Measurements from ENCODE around the gene AADACL4.

Gene AADACL4

DNA sequence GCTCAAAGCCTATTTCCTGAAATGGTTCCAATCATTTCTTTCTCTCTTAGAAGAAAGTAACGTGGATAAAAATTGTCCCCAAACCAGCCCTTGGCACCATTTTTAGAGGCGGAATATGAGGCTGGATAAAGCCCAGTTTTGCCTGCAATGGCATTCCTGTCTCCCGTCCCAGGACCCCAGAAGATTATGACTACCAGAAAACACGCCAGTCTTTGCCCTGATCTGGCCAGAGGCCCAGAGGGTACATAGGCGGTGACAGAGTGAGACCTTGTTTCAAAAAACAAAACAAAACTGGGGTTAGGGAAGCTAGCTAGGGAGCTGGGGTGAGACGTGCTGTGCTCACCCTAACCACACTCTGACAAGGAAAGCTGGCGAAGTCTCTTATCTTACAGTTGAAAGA is at the start of gene AADACL4:
Gene AADACL4, plus strand, starts transcription at position 301 of the 400 bp plus-strand sequence. CDS start 462 bp downstream, outside the sequence.
- no peak for DNase-seq (ENCODE audit: low read depth)

DNA sequence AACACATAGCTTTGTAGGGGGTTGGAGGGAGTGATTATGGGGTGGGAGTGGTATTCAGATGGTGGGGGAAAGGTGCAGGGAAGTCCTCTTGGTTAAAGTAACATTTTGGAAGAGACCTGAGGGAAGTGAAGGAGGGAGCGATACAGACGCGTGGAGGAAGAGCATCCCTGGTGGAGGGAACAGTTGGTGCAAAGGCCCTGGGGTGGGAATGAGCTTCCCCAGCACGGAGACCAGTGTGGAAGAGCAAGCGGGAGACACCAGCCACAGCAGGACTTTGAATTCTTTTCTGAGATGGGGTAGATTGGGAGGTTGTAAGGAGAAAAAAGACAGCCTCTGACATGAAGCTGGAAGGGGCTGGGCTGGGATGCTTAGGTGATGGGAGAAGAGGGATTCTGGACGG is 49.4 kb upstream of the AADACL4 start:
- no peak for DNase-seq (ENCODE audit: low read depth)

DNA sequence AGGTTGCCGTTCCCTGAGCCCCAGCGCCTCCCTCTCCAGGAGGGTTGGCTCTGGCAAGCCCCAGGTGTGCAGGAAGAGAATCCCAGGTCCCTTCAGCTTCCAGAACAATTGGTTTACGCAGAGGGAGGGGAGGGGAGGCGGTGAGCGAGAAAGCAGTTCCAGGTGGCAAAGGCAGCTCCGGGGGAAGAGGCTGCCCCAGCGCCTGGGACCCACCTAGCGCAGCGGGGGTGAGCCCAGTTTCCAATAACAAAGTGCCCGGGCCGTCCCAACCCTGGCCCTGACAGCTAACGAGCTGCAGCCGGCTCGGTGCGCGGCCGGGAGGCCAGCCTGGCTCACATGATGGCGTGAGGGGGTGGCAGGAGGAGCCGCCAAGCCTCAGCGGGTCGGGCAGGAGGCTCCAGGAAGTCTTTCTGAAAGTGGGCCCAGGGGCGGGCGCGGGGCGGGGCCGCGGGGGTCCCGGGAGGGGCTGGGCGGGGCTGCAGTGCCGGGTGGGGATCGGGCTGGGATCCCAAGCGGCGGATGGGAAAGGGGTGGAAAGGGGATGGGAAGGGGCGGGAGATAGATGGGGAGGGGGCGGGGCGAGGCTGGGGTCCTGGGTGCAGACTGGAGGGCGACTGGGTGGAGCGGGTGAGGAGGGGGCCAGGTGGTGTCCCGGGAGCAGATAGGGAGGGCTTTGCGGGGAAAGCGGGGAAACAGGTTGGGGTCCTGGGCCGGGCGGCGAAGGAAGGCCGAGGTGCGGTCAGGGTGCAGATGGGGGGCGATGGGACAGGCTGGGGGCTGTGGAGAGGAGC is 48.7 kb upstream of the AADACL4 start:
- no peak for DNase-seq (ENCODE audit: low read depth)

DNA sequence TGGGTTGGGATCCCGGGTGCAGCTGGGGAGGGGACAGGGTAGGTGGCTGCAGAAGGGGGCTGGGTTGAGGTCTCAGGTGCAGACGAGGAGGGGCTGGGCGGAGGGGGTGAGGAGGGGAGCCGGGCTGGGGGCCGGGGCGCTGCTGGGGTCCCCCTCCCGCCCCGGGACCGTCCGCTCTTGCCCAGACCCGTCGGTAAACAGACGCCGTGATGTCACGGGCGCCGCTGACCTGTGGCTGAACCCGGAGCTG is 48.2 kb upstream of the AADACL4 start:
- no peak for DNase-seq (ENCODE audit: low read depth)

DNA sequence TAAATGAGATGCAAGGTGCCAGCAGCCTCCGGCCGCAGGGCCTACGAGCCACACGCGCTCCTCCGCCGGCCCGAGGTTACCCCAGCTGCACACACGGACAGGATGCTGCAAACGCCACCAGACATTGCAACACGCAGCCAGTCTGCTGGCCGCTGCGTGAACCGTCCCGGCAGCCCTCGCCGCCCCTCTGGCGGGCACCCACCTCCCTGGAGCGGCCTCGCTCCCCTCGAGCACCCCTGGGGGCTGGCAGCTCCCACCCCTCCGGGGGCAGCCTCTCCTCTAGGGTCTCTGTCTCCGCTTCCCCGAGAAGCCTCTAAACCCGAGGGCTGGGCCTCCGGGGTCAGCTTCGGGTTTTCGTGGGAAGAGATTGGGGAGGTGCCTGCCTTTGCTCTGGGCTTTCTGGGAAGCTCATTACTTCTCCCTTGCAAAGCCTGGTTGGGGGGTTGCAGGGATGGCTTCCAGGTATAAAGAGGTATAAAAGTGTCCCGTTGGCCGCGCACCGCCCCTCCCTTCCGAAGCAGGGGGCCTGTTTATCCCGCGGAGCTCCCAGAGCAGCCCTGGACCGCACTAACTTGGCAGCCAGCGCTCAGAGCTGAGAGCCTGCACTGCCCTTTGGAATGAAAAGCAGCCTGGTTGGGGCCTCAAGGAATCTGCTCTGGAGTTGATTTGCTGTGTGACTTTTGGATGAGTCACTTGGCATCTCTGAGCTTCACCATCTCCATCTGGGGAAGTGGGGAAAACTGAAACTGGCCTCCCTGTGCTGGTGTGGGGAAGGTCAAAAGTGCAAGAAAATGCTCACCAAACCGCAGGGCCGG is 47.7 kb upstream of the AADACL4 start:
- DNase-seq (ENCODE audit: low read depth) = peak; percentile 99

DNA sequence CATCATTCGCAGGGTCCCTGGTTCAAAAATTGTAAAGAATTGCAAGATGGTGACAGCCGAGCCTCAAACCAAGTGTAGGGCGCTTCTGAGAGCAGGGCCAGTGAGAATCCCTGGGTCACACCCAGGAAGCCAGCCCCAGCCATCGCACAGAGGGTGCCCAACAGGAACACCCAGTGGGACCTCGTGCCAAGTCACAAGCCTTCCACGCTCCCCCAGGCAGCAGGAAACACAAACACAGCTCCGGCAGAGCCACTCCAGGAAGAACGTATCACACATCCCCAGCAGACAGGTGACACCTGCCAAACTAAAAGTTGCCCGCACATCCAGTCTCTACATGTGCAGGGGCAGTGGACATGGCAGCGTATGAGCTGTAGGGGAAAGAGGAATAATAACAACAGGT is 46.1 kb upstream of the AADACL4 start:
- DNase-seq (ENCODE audit: low read depth) = no peak

DNA sequence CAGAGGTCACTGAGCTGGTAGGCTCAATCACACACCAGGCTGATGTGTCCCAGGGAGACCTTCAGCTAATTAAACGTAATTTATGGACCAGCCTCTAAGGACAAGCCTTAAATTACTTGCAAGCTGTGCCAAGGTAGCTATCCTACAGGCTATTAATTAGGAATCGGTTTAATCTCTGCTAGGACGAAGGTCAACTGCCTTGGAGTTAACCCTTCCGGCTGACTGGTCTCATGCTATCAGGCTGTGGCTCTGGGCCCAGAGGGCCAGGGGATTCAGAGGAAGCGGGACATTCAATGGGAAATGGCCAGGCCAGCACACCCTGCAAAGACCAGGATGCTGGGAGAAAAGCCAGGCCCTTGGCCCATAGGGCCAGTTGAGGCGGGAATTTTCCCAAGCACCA is 44.9 kb upstream of the AADACL4 start:
- DNase-seq (ENCODE audit: low read depth) = no peak

DNA sequence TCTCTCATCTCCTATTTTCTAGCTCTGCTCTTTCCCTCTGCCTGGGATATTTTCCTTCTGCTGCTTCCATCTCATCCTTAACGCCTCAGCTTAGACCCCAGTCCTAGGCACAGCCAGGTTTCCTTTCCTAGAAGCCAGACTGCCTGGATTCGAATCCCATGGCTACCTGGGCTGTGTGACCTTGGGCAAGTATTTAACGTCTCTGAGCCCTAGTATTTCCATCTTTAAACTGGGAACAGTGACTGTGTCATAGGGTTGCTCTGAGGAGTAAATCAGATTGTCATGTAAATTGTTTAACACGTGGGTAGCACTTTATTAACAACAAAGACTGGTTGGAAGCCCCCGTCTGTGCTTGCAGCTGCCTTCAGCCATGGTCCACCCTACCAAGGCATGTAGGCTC is 44.2 kb upstream of the AADACL4 start:
- no peak for DNase-seq (ENCODE audit: low read depth)

DNA sequence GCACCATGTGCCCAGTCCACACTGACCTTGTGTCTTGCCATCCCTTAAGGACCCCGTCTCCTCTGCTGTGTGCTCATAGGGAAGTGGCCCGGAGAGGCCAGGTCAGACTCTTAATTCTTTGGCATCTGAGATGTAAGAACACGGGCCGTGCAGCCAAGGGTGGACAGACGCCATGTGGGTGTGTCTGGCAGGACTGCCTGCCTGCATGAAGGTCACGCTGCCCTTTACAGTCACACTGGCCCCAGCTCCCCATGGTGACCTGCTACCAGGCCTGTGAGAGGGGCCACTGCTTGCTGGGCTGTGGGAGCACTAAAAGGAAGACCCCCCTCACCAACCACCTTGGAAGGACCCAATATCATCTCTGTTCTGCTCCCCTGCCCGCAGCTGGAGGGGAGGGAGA is 43.5 kb upstream of the AADACL4 start:
- no peak for DNase-seq (ENCODE audit: low read depth)

DNA sequence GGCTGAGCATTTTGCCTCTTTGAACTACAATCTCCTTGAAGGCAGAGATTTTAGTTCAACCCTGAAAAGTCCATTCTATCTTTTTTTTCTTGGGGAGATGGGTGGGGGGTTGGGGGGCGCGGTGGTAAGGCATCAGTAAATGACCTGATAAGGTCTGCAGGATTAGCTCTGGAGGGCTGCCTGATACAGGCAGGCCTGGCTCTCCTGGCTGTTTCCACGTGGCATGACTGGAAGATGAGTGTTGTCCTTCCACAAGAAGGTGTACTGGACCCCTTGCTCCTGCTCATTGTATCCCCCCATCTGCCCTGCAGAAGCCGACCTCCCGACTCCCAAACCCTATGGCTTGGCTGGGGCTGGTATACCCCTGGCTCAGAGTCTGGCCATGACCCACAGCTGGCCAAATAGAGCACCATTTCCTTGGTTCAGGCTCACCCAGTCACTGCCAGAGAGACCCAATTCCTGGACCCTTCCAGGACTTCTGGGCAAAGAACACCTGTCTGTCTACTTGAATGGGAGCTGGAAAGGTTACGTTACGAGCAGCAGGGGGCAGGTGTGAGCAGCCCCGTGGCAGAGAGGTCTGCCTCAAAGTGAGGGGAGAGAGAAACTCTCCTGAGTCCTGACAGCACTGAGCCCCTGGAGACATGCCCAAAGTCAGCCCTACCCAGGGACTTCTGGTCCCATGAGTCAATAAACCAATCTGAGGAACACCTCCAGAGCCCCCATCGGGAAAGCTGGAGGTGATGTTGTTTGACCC is 42.8 kb upstream of the AADACL4 start:
- DNase-seq (ENCODE audit: low read depth) = no peak

DNA sequence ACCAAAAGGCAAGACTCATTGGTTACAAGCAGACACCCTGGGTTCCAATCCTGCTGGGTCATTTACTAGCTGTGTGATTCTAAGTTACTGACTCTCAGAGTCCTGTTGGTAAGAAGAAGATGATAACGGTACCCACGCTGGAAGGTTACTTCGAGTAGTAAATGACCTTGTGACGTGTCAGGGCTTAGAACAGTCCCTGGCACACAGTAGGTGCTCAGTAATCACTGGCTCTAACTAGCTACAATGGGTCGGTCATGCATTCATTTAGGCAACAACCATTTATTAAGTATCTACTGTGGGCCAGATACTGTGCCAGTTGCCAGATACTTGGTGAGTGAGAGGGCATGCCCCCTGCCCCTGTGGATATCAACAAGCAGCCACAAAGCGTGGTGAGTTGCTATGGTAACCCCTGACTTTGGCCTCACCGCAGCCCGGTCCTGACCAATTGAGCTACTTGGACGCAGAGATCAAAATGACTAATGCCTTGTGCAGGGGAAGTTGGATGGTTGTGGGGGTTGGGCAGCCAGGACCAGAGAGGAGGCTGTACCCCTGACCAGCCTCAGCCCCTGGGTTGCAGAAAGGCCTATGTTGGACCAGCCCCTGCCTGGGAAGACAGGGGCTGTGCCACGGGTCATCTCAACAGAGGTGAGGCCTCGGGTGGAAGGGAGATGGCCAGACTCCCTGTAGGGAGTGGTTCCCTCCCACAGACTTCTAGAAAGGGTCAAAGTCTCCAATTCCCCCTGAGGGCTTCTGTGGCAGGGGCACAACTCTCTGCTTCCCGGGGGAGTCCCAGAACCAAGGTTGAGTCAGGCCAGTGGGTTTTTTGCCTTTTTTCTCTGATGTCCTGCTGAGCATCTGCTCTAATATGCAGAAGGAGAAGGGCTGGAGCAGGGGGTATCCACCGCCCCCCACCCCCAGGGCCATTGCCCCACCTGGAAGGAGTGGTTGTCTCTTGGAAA is 41.9 kb upstream of the AADACL4 start:
- DNase-seq (ENCODE audit: low read depth) = peak; percentile 68

DNA sequence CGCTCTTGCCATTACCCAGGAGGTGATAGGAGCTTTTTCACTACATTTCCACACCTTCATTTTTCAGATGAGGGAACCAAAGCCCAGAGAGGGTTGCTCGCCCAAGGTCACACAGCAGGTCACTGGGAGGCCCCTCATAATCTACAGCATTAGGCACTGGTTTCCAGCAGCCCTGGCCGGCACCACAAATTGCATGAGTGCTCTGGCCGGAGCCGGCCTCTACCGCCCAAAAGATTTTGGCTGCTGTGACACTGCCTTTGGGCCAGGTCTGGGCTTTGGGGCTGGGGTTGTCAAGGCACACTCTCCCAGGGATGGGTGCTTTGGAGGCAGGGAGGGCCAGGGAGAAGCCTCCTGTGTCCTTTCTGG is 41.2 kb upstream of the AADACL4 start:
- DNase-seq (ENCODE audit: low read depth) = no peak

DNA sequence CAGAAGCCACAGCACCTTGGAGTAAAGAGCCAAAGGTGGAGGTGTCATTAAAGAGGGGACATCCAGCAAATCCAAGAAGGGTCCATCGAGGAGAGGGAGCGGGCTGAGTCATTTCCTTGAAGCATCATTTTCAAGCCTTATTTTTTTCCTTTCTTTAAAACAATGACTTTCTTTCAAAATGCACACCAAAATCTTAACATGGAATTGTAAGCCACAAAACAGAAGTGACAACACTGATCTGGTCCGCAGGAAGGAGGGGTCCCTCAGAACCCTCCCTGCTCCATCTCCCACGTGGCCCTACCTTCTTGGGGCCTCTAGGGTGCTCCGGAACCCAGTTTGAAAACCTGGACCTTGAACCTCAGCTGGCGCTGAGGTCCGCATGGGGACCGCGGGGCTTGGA is 40.7 kb upstream of the AADACL4 start:
- DNase-seq (ENCODE audit: low read depth) = no peak

DNA sequence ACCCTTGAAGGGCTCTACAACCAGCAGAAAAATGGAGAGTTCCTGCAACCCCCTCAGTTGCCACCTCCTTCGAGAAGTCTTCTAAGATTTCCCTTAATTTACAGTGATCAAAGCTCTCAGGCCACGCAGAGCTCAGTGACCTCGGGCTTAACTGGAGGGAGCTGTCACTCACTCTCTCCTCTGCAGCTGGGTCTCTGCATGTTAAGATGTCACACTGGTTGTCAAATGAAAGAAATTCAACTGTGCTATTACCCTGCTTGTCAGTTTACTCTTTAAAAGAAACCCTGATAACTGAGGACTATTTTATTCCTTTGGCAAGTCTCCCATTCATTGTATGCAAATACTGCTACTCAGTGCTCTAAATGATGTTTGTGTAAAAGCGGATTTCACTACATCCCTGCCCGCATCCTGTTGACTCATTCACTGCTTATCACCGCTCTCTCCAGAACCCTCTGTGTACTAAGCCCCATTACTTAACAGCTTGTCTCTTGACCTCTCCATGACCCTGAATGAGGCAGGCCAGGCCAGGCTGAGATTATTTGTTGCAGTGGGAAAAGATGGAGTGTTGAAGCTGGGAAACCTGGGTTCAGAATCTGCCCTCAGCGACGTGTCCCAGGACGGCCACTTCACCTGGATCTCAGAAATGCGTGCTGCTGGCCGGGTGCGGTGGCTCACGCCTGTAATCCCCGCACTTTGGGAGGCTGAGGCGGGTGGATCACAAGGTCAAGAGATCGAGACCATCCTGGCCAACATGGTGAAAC is 39.6 kb upstream of the AADACL4 start:
- DNase-seq (ENCODE audit: low read depth) = peak; percentile 92

DNA sequence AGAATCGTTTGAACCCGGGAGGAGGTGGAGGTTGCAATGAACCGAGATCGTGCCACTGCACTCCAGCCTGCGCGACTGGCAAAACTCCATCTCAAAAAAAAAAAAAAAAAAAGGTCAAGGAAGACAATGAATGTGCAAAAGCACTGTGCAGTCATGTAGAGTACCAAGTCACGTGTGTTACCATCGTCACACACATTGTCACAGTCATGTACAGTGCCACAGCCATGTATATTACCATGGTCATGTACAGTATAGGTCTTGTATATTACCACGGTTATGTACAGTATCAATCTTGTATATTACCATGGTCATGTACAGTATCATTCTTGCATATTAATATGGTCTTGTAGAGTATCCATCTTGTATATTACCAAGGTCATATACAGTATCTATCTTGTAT is 38.9 kb upstream of the AADACL4 start:
- no peak for DNase-seq (ENCODE audit: low read depth)

DNA sequence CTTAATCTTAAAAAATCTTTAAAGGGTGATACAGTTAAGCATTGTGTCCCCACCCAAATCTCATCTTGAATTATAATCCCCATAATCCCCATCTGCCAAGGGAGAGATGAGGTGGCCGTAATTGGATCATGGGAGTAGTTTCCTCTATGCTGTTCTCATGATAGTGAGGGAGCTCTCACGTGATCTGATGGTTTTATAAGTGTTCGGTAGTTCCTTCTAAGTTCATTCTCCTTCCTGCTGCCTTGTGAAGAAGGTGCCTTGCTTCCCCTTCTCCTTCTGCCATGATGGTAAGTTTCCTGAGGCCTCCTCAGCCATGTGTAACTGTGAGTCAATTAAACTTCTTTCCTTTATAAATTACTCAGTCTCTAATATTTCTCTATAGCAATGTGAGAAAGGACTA is 36.6 kb upstream of the AADACL4 start:
- no peak for DNase-seq (ENCODE audit: low read depth)

DNA sequence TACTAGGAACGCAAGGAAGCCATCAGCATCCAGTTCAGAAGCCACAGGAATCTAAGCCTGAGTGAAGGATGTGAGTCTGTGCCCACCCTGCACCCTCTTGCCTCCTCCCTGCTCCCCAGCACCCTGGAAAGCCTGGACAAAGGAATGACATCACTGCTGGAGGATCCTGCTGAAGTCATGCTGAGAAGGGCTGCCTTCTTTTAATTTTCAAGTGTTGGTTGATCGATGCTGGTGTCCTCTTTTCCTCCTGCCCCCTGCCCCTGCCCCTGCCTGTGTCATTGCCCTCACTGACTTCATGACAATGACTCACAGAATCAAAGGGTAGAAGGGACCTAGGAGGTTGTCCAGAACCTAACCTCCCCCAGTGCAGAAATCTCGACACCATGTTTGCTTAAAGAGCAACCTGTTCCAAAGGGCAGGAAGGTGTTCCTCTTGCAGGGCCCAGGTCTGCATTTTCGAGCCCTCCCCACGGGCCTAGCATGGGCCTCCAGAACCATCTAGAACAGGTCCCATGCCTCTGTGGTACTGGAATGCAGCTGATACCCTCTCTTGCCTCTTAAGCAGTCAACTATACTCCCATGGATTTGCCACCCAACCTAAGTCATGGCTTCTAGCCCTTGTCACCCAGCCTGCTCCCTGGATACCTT is 35.5 kb upstream of the AADACL4 start:
- DNase-seq (ENCODE audit: low read depth) = no peak

DNA sequence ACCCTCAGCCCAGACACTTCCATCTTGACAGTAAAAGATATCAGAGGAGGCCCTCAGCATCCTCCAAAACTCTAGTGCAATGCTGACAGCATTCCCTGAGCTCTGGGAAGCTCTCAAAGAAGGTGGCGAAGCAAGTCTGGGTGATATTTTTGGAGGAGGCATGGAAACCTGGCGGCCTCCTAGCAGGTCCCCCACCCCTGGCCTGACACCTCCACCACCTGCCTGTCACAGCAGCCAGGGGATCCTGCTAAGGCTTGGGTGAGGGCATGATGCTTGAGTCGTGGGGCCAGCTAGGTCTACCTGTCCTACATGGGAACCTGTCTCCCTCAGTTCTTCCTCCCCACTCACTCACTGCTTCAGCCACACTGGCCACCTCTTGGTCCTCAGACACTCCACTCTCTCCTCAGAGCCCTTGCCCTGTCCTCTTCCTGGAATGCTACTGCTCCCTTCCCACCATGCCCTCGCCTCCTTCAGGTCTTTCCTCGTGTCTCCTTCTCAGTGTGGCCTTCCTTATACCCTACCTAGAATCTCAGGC is 34.3 kb upstream of the AADACL4 start:
- DNase-seq (ENCODE audit: low read depth) = no peak

DNA sequence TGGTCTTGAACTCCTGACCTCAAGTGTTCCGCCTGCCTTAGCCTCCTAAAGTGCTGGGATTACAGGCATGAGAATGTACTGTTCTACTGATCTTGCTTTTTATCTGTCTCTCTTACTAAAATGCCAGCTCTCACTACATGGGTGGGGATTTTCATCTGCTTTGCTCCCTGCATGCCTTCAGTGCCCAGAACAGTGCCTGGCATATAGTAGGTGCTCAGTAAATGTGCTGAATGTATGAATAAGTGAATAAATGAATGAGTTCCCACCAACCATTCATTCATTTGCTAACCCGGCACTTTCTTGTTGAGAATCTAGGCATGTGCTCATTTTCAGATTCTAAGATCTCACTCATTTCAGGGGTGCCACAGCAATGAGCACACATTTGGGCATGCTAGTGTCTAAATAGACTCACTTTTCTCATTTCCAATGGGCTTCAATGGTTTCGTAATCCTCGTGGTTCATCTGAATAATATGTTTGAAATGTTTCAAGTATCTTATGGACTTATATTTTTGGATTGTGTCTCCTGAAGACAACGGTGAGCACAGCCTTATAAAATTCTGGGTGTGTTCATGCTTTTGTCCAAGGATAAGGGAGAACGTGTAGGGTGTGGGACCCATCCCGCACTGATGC is 33.5 kb upstream of the AADACL4 start:
- no peak for DNase-seq (ENCODE audit: low read depth)

DNA sequence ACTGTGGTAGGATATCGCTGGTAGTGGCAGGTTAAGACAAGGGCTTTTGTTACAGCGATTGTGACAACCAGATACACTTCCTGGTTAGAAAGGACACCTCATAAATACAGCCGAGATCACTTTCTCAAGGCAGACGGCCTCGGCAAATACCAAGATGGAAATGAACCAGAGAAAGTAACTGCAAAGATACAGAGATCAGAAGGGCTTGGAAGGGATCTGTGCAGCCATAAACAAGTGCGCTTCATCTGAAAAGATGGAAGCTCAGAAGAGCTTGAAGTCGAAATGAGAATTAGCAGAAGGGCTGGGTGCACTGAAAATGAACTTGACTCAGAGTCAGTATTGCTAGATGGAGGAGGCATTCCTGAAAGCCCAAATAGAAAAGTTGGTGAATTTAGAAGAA is 32.9 kb upstream of the AADACL4 start:
- no peak for DNase-seq (ENCODE audit: low read depth)
